Prostate gland (tissue), 2 donors: Measurements from ENCODE around the gene KCNQ1.

ENCODE experiments used
- CTCF ChIP-seq, 4 experiments: fragments of 200-600 bp in 2 of 4; fragments of 450-650 bp in 2 of 4; sonication (generic) in 2 of 4; IDR thresholded peaks; 1 replicate in 3 of 4; 2 replicates in 1 of 4; pipeline ENCODE4 v1.5.1; 2016 to 2019; ENCODE audit warnings: antibody characterized with exemption in 4 of 4, mild to moderate bottlenecking in 2 of 4, moderate library complexity in 2 of 4
- POLR2A ChIP-seq: fragments of 450-650 bp; IDR thresholded peaks from one replicate; pipeline ENCODE4 v1.6.1; 2016; ENCODE audit warnings: antibody characterized with exemption, mild to moderate bottlenecking
- POLR2AphosphoS5 ChIP-seq: sonication (generic); formaldehyde crosslinking; IDR thresholded peaks from one replicate; pipeline ENCODE4 v1.6.1; 2017; ENCODE audit warnings: antibody characterized with exemption

GRCh38 chr11:2869134-2869526, 424.3 kb downstream of the KCNQ1 start:
- TF ChIP-seq POLR2A: no peak
- no peak for TF ChIP-seq CTCF (IDR thresholded peaks at IDR 0.05)
- no peak for TF ChIP-seq POLR2AphosphoS5
